Activated CD8-positive, alpha-beta memory T cell treated with anti-CD3 and anti-CD28 coated beads for 4 hours (primary cell): Measurements from ENCODE around the gene PBLD.

ENCODE experiments used
- DNase-seq, 2 donors: peaks; one replicate each; pipeline ENCODE4 v3.0.0-alpha.2; 2020; ENCODE audit warnings: low read depth in 2 of 2

Gene PBLD

GRCh38 chr10:68233046-68233445 lies 99.7 kb downstream of the PBLD start:
- DNase-seq, result no peak
